Vagina (tissue), 2 donors: Measurements from ENCODE around the gene CCDC63.

Experiments used
- POLR2A ChIP-seq, 2 donors: fragments of 450-650 bp; IDR thresholded peaks; one replicate each; pipeline ENCODE4 v1.6.1; 2017; ENCODE audit warnings: antibody characterized with exemption in 2 of 2, mild to moderate bottlenecking in 2 of 2, moderate library complexity in 2 of 2
- TF ChIP-seq, protein P1 (sequence below), 3 experiments: fragments of 450-650 bp in 2 of 3; fragments of 200-600 bp in 1 of 3; sonication (generic) in 1 of 3; IDR thresholded peaks; one replicate each; pipeline ENCODE4 v1.5.1; 2017 to 2019; ENCODE audit warnings: antibody characterized with exemption in 3 of 3, mild to moderate bottlenecking in 2 of 3, moderate library complexity in 2 of 3

DNA sequence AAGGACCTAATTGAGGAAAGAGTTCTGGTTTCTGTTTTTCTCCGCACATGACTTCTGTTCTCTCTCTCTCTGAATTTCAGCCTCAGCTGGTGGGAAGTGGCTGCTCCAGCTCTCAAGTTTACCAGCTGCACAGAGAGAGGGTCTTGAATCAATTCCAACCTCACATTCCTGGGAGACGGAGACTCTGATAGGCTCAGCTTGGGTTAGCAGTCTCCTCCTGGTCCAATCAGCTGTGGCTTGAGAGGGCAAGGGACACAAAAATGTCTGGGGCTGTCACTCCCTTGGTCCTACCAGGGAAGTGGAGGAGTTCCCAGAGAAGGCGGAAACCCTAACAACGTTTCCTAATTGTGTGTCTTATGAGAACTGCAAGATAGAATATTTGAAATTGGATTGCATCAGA lies 7.0 kb downstream of the CCDC63 start:
- TF ChIP-seq, protein P1, sequence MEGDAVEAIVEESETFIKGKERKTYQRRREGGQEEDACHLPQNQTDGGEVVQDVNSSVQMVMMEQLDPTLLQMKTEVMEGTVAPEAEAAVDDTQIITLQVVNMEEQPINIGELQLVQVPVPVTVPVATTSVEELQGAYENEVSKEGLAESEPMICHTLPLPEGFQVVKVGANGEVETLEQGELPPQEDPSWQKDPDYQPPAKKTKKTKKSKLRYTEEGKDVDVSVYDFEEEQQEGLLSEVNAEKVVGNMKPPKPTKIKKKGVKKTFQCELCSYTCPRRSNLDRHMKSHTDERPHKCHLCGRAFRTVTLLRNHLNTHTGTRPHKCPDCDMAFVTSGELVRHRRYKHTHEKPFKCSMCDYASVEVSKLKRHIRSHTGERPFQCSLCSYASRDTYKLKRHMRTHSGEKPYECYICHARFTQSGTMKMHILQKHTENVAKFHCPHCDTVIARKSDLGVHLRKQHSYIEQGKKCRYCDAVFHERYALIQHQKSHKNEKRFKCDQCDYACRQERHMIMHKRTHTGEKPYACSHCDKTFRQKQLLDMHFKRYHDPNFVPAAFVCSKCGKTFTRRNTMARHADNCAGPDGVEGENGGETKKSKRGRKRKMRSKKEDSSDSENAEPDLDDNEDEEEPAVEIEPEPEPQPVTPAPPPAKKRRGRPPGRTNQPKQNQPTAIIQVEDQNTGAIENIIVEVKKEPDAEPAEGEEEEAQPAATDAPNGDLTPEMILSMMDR (IDR thresholded peaks at IDR 0.05), result no peak
- no peak for TF ChIP-seq POLR2A (IDR thresholded peaks at IDR 0.05)
